ENCODE measurements around the gene HJURP. TPM values are rescaled to one million over a fixed set of nuclear protein-coding genes. Genes with fewer than 3 reads are reported as not detected.

HJURP gene
- polyA plus RNA-seq, 3 donors: not detected

DNA sequence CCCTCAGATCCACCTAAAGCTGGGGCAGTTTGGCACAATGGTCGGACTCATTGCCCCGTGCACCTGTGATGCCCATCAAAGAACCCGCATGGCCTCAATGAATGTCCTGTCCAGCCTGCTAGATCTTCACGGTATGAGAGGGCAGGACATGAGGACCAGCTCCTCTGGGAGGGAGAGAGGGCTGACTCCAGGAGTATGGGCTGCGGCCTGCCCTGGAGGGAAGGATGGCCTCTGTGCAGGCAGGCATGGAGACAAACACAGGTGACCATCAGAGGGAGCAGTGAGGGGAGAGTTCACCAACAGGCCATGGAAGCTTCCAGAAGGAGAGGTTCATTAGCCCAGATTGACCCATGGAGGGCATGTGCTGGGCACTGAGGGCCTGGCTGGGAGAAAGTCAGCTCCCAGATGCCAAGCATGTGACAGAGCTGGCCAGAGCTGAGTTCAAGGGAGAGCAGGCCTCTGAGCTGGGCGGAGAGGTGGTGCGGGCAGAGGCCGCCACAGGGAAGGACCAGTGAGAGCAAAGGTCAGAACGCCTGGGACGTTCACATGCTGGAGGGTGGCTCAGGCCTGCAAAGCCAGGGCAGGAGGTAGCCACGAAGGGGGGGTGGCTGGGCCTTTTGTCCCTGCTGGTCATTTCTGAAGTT is 36.2 kb downstream of the HJURP start:
- Histone ChIP-seq H4K20me1 (ENCODE audit: insufficient read depth, low read length) (no peaks in the 10 kb centered on the region), H3K9ac (ENCODE audit: insufficient read depth, low read length, poor library complexity, severe bottlenecking) (no peak overlapping the region), H3K4me3 (replicated peaks in 1 of 3; ENCODE audit: low read depth in 2 of 3, low read length in 3 of 3) (no peak overlapping the region), H3K27me3 (ENCODE audit: control insufficient read depth in 2 of 2, insufficient read depth in 2 of 2, low read length in 2 of 2) (no peaks in the 10 kb centered on the region), H3K9me3 (replicated peaks in 1 of 2; ENCODE audit: control insufficient read depth in 1 of 2, insufficient read depth in 1 of 2, low read length in 2 of 2) (no peaks in the 10 kb centered on the region), H3K36me3 (replicated peaks in 1 of 2; ENCODE audit: control insufficient read depth in 1 of 2, insufficient read depth in 2 of 2, low read length in 2 of 2) (no peaks in the 10 kb centered on the region), H3K4me1 (ENCODE audit: control insufficient read depth in 1 of 2, insufficient read depth in 2 of 2, low read length in 2 of 2) (peaks cover 2 to 5% of the 10 kb centered on the region in 2 donors), H3K4me2 (replicated peaks; ENCODE audit: extremely low read depth, low read length, poor library complexity, severe bottlenecking) (no peak overlapping the region), H3K79me2 (ENCODE audit: insufficient read depth, low read length) (no peaks in the 10 kb centered on the region), H3K27ac (ENCODE audit: low read depth in 1 of 2, low read length in 2 of 2) (no peak overlapping the region), H2AFZ (ENCODE audit: insufficient read depth, low read depth, low read length, poor library complexity, severe bottlenecking) (no peak overlapping the region)
- Mint-ChIP-seq H3K36me3 (no peaks in the 10 kb centered on the region), H3K4me1 (peaks cover 3% of the 10 kb centered on the region), H3K27ac (no peak overlapping the region), H3K9me3 (peaks cover 0 to 4% (median 0%) of the 10 kb centered on the region in 7 donors), H3K4me3 (no peak overlapping the region), H3K27me3 (ENCODE audit: low read depth in 3 of 3) (peaks cover 2 to 9% (median 7%) of the 10 kb centered on the region in 3 donors)
- WGBS (ENCODE audit: insufficient coverage): 91% methylated on average over 11 of the region's 11 CpGs
- no peak for DNase-seq
- intact Hi-C loops (cut with micrococcal nuclease): no loop called here
- TF ChIP-seq, protein P1, sequence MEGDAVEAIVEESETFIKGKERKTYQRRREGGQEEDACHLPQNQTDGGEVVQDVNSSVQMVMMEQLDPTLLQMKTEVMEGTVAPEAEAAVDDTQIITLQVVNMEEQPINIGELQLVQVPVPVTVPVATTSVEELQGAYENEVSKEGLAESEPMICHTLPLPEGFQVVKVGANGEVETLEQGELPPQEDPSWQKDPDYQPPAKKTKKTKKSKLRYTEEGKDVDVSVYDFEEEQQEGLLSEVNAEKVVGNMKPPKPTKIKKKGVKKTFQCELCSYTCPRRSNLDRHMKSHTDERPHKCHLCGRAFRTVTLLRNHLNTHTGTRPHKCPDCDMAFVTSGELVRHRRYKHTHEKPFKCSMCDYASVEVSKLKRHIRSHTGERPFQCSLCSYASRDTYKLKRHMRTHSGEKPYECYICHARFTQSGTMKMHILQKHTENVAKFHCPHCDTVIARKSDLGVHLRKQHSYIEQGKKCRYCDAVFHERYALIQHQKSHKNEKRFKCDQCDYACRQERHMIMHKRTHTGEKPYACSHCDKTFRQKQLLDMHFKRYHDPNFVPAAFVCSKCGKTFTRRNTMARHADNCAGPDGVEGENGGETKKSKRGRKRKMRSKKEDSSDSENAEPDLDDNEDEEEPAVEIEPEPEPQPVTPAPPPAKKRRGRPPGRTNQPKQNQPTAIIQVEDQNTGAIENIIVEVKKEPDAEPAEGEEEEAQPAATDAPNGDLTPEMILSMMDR (IDR thresholded peaks at IDR 0.05): no peak

DNA sequence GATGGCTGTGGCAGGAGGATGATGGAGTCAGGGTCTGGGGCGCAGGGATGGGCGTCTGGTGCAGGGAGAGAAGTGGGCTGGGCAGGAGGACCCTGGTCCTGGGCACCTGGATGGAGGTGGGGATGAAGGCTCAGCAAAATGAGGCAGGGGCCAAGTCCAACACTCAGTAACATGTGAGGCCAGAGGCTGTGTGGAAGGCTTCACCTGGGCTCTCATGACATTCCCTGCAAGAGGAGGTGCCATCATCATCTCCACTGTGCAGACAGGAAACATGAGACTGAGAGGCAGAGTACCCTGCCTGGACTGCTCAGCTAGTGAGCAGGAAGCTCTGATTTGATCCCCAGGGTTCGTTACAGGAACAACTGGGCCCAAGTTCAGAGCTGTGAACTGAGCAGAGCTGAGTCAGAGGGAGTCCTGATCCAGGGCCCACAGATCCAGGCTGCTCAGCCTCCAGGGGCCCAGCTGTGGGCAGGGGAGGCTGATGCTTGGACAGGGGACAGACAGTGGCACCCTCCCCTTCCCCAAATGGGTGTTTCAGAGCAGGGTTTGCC is 36.9 kb downstream of the HJURP start:
- WGBS (ENCODE audit: insufficient coverage): 72% methylated on average over 3 of the region's 3 CpGs
- Histone ChIP-seq H3K4me2 (replicated peaks; ENCODE audit: extremely low read depth, low read length, poor library complexity, severe bottlenecking) (no peak overlapping the region), H3K4me1 (ENCODE audit: control insufficient read depth in 1 of 2, insufficient read depth in 2 of 2, low read length in 2 of 2) (no peaks in the 10 kb centered on the region), H3K9me3 (replicated peaks in 1 of 2; ENCODE audit: control insufficient read depth in 1 of 2, insufficient read depth in 1 of 2, low read length in 2 of 2) (no peaks in the 10 kb centered on the region), H3K36me3 (replicated peaks in 1 of 2; ENCODE audit: control insufficient read depth in 1 of 2, insufficient read depth in 2 of 2, low read length in 2 of 2) (no peaks in the 10 kb centered on the region), H3K9ac (ENCODE audit: insufficient read depth, low read length, poor library complexity, severe bottlenecking) (no peak overlapping the region), H2AFZ (ENCODE audit: insufficient read depth, low read depth, low read length, poor library complexity, severe bottlenecking) (no peak overlapping the region), H3K27me3 (ENCODE audit: control insufficient read depth in 2 of 2, insufficient read depth in 2 of 2, low read length in 2 of 2) (no peaks in the 10 kb centered on the region), H3K27ac (ENCODE audit: low read depth in 1 of 2, low read length in 2 of 2) (no peak overlapping the region), H3K4me3 (replicated peaks in 1 of 3; ENCODE audit: low read depth in 2 of 3, low read length in 3 of 3) (no peak overlapping the region), H4K20me1 (ENCODE audit: insufficient read depth, low read length) (no peaks in the 10 kb centered on the region), H3K79me2 (ENCODE audit: insufficient read depth, low read length) (no peaks in the 10 kb centered on the region)
- Mint-ChIP-seq H3K27ac (peak overlapping the region in 1 of 7 donors; percentile 65), H3K4me3 (no peak overlapping the region), H3K36me3 (no peaks in the 10 kb centered on the region), H3K4me1 (no peaks in the 10 kb centered on the region), H3K27me3 (ENCODE audit: low read depth in 3 of 3) (peaks cover 2 to 9% (median 7%) of the 10 kb centered on the region in 3 donors), H3K9me3 (peaks cover 0 to 5% (median 0%) of the 10 kb centered on the region in 7 donors)
- intact Hi-C loops (cut with micrococcal nuclease): no loop called here
- no peak for DNase-seq
- TF ChIP-seq, protein P1 (IDR thresholded peaks at IDR 0.05): no peak
